AG09309 (cell line): ENCODE measurements around the gene THSD4.

Experiments
- DNase-seq: peaks from one replicate; pipeline ENCODE4 v3.0.0-alpha.2; 2010; ENCODE audit warnings: low read depth
- H3K4me3 ChIP-seq: 2 replicates; pipeline ENCODE4 v1.5.1; 2011; ENCODE audit warnings: mild to moderate bottlenecking, low read depth, low read length, moderate library complexity; ENCODE audit not compliant: control insufficient read depth
- CTCF ChIP-seq: IDR thresholded peaks from 2 replicates; pipeline ENCODE4 v1.5.1; 2011; ENCODE audit warnings: mild to moderate bottlenecking, low read depth, low read length, inconsistent platforms; ENCODE audit not compliant: insufficient read depth, control insufficient read depth; ENCODE audit errors: missing control alignments

Gene THSD4

GRCh38 chr15:71094137-71094536 is 21.1 kb upstream of the THSD4 start:
- TF ChIP-seq CTCF: no peak
- DNase-seq: no peak

GRCh38 chr15:71096676-71097075 is 18.6 kb upstream of the THSD4 start:
- H3K4me3 ChIP-seq: no peak overlapping the region
- no peak for DNase-seq
- no peak for TF ChIP-seq CTCF

More at GRCh38 chr15:71094137-71094536, 21.1 kb upstream of the THSD4 start:
- H3K4me3 ChIP-seq: no peak overlapping the region

- no peak overlapping the region for H3K4me3 ChIP-seq
- no peak for TF ChIP-seq CTCF
Measured at GRCh38 chr15:71097890-71098289, 17.4 kb upstream of the THSD4 start.

GRCh38 chr15:71098920-71099319 is 16.4 kb upstream of the THSD4 start:
- DNase-seq: no peak
- no peak overlapping the region for H3K4me3 ChIP-seq
- TF ChIP-seq CTCF: no peak

More at GRCh38 chr15:71097890-71098289, 17.4 kb upstream of the THSD4 start:
- DNase-seq: no peak

GRCh38 chr15:71103102-71103676 is 12.1 kb upstream of the THSD4 start:
- TF ChIP-seq CTCF: peak; percentile 74
- no peak for DNase-seq
- no peak overlapping the region for H3K4me3 ChIP-seq

- TF ChIP-seq CTCF: no peak
- no peak overlapping the region for H3K4me3 ChIP-seq
- no peak for DNase-seq
Measured at GRCh38 chr15:71104636-71105035, 10.6 kb upstream of the THSD4 start.

- no peak for DNase-seq
- TF ChIP-seq CTCF: no peak
- H3K4me3 ChIP-seq: no peak overlapping the region
Measured at GRCh38 chr15:71105444-71105843, 9.8 kb upstream of the THSD4 start.
